ENCODE measurements around the gene DENND1A. TPM values are rescaled to one million over a fixed set of nuclear protein-coding genes. Genes with fewer than 3 reads are reported as not detected.

DENND1A gene
- total RNA-seq, 1 donor = 35.6 TPM

- no peaks in the 10 kb centered on the region for H3K4me1 ChIP-seq (ENCODE audit: insufficient read depth, low read length)
- no peaks in the 10 kb centered on the region for H3K9me3 ChIP-seq (ENCODE audit: low read depth, low read length)
- no peaks in the 10 kb centered on the region for H3K27me3 ChIP-seq (ENCODE audit: insufficient read depth, low read length)
- H3K4me3 ChIP-seq (ENCODE audit: low read length) = no peak overlapping the region
Measured at GRCh38 chr9:123417289-123418051, 512.5 kb downstream of the DENND1A start.

- Histone ChIP-seq H3K4me3 (ENCODE audit: low read length) (no peak overlapping the region), H3K27me3 (ENCODE audit: insufficient read depth, low read length) (no peaks in the 10 kb centered on the region), H3K4me1 (ENCODE audit: insufficient read depth, low read length) (no peaks in the 10 kb centered on the region), H3K9me3 (ENCODE audit: low read depth, low read length) (no peaks in the 10 kb centered on the region)
Measured at GRCh38 chr9:123416176-123416575, 513.8 kb downstream of the DENND1A start.

- no peaks in the 10 kb centered on the region for H3K4me1 ChIP-seq (ENCODE audit: insufficient read depth, low read length)
- no peaks in the 10 kb centered on the region for H3K9me3 ChIP-seq (ENCODE audit: low read depth, low read length)
- no peak overlapping the region for H3K4me3 ChIP-seq (ENCODE audit: low read length)
- H3K27me3 ChIP-seq (ENCODE audit: insufficient read depth, low read length) = no peaks in the 10 kb centered on the region
Measured at GRCh38 chr9:123414936-123415930, 514.7 kb downstream of the DENND1A start.

- H3K4me3 ChIP-seq (ENCODE audit: low read length) = no peak overlapping the region
- H3K4me1 ChIP-seq (ENCODE audit: insufficient read depth, low read length) = no peaks in the 10 kb centered on the region
- H3K9me3 ChIP-seq (ENCODE audit: low read depth, low read length) = no peaks in the 10 kb centered on the region
- no peaks in the 10 kb centered on the region for H3K27me3 ChIP-seq (ENCODE audit: insufficient read depth, low read length)
Measured at GRCh38 chr9:123414204-123414603, 515.7 kb downstream of the DENND1A start.

- Histone ChIP-seq H3K4me1 (ENCODE audit: insufficient read depth, low read length) (no peaks in the 10 kb centered on the region), H3K4me3 (ENCODE audit: low read length) (no peak overlapping the region), H3K27me3 (ENCODE audit: insufficient read depth, low read length) (no peaks in the 10 kb centered on the region), H3K9me3 (ENCODE audit: low read depth, low read length) (no peaks in the 10 kb centered on the region)
Measured at GRCh38 chr9:123412171-123412820, 517.6 kb downstream of the DENND1A start.

GRCh38 chr9:123411636-123412035, 518.3 kb downstream of the DENND1A start:
- no peak overlapping the region for H3K4me3 ChIP-seq (ENCODE audit: low read length)
- no peaks in the 10 kb centered on the region for H3K4me1 ChIP-seq (ENCODE audit: insufficient read depth, low read length)
- H3K9me3 ChIP-seq (ENCODE audit: low read depth, low read length) = no peaks in the 10 kb centered on the region
- H3K27me3 ChIP-seq (ENCODE audit: insufficient read depth, low read length) = no peaks in the 10 kb centered on the region

DNA sequence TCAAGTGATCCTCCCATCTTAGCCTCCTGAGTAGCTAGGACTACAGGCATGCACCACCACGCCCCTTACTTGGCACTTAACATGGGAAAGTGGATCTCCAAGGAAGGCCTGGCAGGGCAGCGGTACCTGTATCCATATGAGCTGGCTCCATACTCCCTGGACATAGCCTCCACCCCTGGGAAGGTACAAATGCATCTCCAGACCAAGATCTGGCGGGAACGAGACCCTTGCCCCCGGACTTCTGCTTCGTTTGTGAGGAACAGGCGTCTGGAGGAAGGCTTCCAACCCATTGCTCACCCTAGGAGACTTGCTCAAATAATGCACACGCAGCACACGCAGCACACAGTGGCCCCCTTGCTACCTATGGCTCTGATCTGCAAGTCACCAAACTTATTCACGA, 518.7 kb downstream of the DENND1A start:
- H3K27me3 ChIP-seq (ENCODE audit: insufficient read depth, low read length) = no peaks in the 10 kb centered on the region
- no peak overlapping the region for H3K4me3 ChIP-seq (ENCODE audit: low read length)
- no peaks in the 10 kb centered on the region for H3K4me1 ChIP-seq (ENCODE audit: insufficient read depth, low read length)
- H3K9me3 ChIP-seq (ENCODE audit: low read depth, low read length) = no peaks in the 10 kb centered on the region

GRCh38 chr9:123410281-123410910, 519.5 kb downstream of the DENND1A start:
- H3K9me3 ChIP-seq (ENCODE audit: low read depth, low read length) = no peaks in the 10 kb centered on the region
- H3K27me3 ChIP-seq (ENCODE audit: insufficient read depth, low read length) = no peaks in the 10 kb centered on the region
- no peak overlapping the region for H3K4me3 ChIP-seq (ENCODE audit: low read length)
- no peaks in the 10 kb centered on the region for H3K4me1 ChIP-seq (ENCODE audit: insufficient read depth, low read length)

DNA sequence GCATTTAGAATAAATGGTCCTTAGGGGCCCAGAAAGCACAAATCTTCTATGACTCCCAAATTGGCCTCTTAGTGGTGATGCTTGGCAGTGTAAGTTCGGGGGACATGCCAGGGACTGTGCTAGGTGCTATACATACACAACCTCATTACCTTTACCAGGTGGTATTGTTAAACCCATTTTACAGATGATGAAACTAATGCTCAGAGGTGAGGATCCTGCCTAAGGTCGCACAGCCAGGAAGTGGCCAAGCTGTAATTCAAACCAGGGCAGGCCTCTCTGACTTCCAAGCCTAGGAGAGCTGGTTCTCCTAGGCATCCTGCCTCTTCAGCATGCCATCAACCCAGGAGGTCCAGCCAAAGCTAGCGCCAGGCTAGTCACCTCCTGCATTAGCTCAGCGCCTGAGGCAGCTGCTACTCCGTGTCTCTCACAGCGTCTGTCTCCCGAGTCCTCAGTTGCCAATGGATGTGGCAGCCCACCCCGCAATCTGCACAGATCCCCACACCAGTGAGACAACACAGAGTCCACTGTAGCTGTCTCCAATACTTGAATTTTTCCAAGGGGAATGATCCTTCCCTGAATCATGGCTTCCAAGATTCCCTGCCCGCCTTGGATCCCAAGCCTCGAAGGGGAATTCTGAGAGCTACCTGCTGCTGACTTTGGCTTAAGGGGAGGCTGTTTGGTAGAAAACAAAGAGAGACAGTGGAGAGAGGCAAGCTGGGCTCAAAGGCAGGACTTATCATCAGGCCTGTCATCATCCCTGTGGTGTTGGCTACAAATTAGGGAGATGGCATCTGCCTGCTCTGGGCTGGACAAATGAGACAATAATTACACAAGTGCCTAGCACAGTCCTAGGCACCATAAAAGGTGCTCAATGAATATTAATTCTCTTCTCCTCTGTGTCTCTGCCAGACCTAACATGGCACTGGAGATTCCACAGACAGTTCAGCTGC, 521.3 kb downstream of the DENND1A start:
- Histone ChIP-seq H3K27me3 (ENCODE audit: insufficient read depth, low read length) (no peaks in the 10 kb centered on the region), H3K4me3 (ENCODE audit: low read length) (no peak overlapping the region), H3K9me3 (ENCODE audit: low read depth, low read length) (no peaks in the 10 kb centered on the region), H3K4me1 (ENCODE audit: insufficient read depth, low read length) (no peaks in the 10 kb centered on the region)

- Histone ChIP-seq H3K9me3 (ENCODE audit: low read depth, low read length) (no peaks in the 10 kb centered on the region), H3K4me1 (ENCODE audit: insufficient read depth, low read length) (no peaks in the 10 kb centered on the region), H3K4me3 (ENCODE audit: low read length) (no peak overlapping the region), H3K27me3 (ENCODE audit: insufficient read depth, low read length) (no peaks in the 10 kb centered on the region)
Measured at GRCh38 chr9:123407217-123407851, 522.6 kb downstream of the DENND1A start.

DNA sequence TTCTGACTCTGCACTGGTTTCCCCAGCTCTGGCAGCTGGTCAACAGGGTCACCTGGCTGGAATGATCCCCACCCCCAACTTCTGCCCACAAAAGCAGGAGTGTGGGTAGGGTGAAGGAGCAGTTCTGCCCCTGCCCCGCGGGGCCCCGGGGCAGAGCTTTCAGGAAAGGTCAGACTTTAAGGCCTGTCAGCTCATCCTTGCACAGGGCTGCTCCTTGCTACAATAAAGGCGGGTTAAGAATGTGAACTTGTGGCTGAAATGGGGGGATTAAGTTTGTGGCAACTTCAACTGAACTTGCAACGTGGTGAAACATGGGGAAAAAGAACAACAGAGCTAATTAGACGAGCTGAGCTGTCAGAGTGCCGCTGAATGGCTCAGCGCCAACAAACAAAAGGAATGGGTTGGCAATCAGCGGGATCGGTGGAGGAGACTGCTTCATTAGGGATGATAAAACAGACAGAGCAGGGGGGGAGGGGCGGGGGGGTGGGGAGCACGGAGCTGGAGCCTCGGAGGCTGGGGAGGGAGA, 523.2 kb downstream of the DENND1A start:
- Histone ChIP-seq H3K4me3 (ENCODE audit: low read length) (no peak overlapping the region), H3K9me3 (ENCODE audit: low read depth, low read length) (no peaks in the 10 kb centered on the region), H3K27me3 (ENCODE audit: insufficient read depth, low read length) (no peaks in the 10 kb centered on the region), H3K4me1 (ENCODE audit: insufficient read depth, low read length) (no peaks in the 10 kb centered on the region)

- no peaks in the 10 kb centered on the region for H3K27me3 ChIP-seq (ENCODE audit: insufficient read depth, low read length)
- no peak overlapping the region for H3K4me3 ChIP-seq (ENCODE audit: low read length)
- no peaks in the 10 kb centered on the region for H3K9me3 ChIP-seq (ENCODE audit: low read depth, low read length)
- H3K4me1 ChIP-seq (ENCODE audit: insufficient read depth, low read length) = no peaks in the 10 kb centered on the region
Measured at GRCh38 chr9:123406016-123406415, 523.9 kb downstream of the DENND1A start.

DNA sequence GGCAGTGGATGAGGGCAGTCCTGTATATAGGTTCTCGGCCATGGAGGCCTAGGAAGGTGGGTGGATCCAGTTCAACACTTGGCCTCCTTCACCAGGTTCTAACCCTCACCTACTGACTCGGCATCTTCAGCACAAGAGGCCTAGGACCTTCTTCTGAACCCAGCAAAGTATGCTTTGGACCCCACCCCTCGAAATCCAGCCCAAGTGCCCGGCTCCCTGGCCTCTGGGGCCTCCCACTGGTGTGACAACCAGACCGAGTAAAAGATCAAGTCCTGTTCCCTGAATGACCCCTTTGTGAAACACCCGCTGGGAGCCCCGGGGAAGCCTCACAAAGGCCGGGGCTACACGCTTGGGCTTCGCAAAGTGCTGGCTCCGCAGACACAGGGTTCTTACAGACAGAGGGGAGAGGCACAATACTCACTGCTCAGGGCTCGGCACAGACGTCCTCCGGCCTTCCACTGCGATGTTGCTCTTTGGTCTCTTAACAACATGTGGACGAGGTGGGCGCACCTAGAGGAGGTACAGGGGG, 526.9 kb downstream of the DENND1A start:
- Histone ChIP-seq H3K27me3 (ENCODE audit: insufficient read depth, low read length) (no peaks in the 10 kb centered on the region), H3K4me3 (ENCODE audit: low read length) (no peak overlapping the region), H3K4me1 (ENCODE audit: insufficient read depth, low read length) (no peaks in the 10 kb centered on the region), H3K9me3 (ENCODE audit: low read depth, low read length) (no peaks in the 10 kb centered on the region)
